Esophagus muscularis mucosa (tissue), 4 donors: ENCODE results near the gene IPO13. TPM values are rescaled to one million over a fixed set of nuclear protein-coding genes. Genes with fewer than 3 reads are reported as not detected.

Experiments
- DNase-seq: peaks from one replicate; pipeline ENCODE4 v3.0.0-alpha.2; 2017; ENCODE audit errors: extremely low spot score
- H3K27ac ChIP-seq, 4 donors: fragments of 200-600 bp; sonication (generic); replicated peaks in 1 of 4; 1 replicate in 3 of 4; 2 replicates in 1 of 4; pipeline ENCODE4 v1.5.1; 2016 to 2019; ENCODE audit warnings: mild to moderate bottlenecking in 1 of 4
- H3K27me3 ChIP-seq, 4 donors: fragments of 200-600 bp; sonication (generic); one replicate each; pipeline versions ENCODE4 v1.5.1 to v1.6.0; 2016 to 2019
- H3K36me3 ChIP-seq, 4 donors: fragments of 200-600 bp; sonication (generic); one replicate each; pipeline ENCODE4 v1.5.1; 2016 to 2019
- H3K4me1 ChIP-seq, 4 donors: fragments of 200-600 bp; sonication (generic); one replicate each; pipeline ENCODE4 v1.5.1; 2016 to 2019
- H3K4me3 ChIP-seq, 4 donors: fragments of 200-600 bp; sonication (generic); 1 replicate in 2 of 4; 2 replicates in 2 of 4; pipeline ENCODE4 v1.5.1; 2016 to 2019; ENCODE audit warnings: mild to moderate bottlenecking in 4 of 4, moderate library complexity in 1 of 4
- H3K9me3 ChIP-seq, 4 donors: fragments of 200-600 bp; sonication (generic); 1 replicate in 3 of 4; 2 replicates in 1 of 4; pipeline ENCODE4 v1.5.1; 2016 to 2019
- EP300 ChIP-seq: sonication (generic); formaldehyde crosslinking; IDR thresholded peaks from one replicate; pipeline ENCODE4 v1.6.1; 2017; ENCODE audit warnings: antibody characterized with exemption
- POLR2A ChIP-seq: fragments of 450-650 bp; IDR thresholded peaks from one replicate; pipeline ENCODE4 v1.6.1; 2017; ENCODE audit warnings: antibody characterized with exemption, moderate library complexity, mild to moderate bottlenecking, low read depth
- POLR2AphosphoS5 ChIP-seq, 2 donors: sonication (generic); formaldehyde crosslinking; IDR thresholded peaks; one replicate each; pipeline ENCODE4 v1.6.1; 2017; ENCODE audit warnings: antibody characterized with exemption in 2 of 2
- WGBS: methylation state at CpG from one replicate; pipeline ENCODE4 v1.1.5; 2018; 5-methylcytosine and 5-hydroxymethylcytosine counted together
- intact Hi-C: fragments of 100-400 bp; cut with DNase I; formaldehyde crosslinking; loops from one replicate; pipeline ENCODE4 v1.15.1; 2023
- total RNA-seq, 4 donors: library from RNA; depleted of rRNA; stranded (reverse); fragments of >200 nt; gene quantifications; one replicate each; pipeline versions ENCODE4 v1.1.0 to v1.2.1, GENCODE V29; 2016
- TF ChIP-seq, protein P1 (sequence below), 3 experiments: fragments of 200-600 bp in 2 of 3; fragments of 450-650 bp in 1 of 3; sonication (generic) in 2 of 3; IDR thresholded peaks; one replicate each; pipeline ENCODE4 v1.5.1; 2017 to 2019; ENCODE audit warnings: antibody characterized with exemption in 3 of 3, mild to moderate bottlenecking in 2 of 3, moderate library complexity in 1 of 3

IPO13 gene
- total RNA-seq, 4 donors from 2014 or later: 24.5 to 39.9 (median 29.1) TPM

DNA sequence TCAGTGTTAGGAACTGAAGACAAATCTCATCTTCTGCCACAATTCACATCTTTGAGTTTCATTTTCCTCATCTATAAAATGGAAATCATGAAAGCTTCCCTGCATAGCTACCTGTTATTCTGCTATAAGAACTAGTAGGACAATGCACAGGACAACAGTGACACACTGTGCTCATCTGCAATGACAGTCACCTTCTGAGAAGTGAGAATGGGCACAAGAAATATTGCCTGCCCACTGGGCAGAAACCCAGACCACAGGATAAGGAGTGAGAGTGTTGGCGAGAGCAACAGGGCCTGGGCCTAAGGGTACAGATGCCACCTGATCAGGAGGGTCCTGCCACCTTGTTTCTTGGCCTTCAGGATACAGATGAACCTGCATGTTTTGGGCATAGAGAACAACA lies 36.4 kb upstream of the IPO13 start:
- Histone ChIP-seq H3K4me3 (no peak overlapping the region), H3K27ac (no peak overlapping the region), H3K9me3 (no peaks in the 10 kb centered on the region), H3K4me1 (peaks cover 0 to 18% (median 13%) of the 10 kb centered on the region in 4 donors), H3K36me3 (peaks cover 0 to 42% (median 10%) of the 10 kb centered on the region in 4 donors), H3K27me3 (no peaks in the 10 kb centered on the region)
- no peak for DNase-seq
- intact Hi-C loops: no loop called here
- 88% methylated on average over 1 of the region's 1 CpG for WGBS
- no peak for TF ChIP-seq EP300
- no peak for TF ChIP-seq POLR2AphosphoS5 (IDR thresholded peaks at IDR 0.05)
- TF ChIP-seq, protein P1, sequence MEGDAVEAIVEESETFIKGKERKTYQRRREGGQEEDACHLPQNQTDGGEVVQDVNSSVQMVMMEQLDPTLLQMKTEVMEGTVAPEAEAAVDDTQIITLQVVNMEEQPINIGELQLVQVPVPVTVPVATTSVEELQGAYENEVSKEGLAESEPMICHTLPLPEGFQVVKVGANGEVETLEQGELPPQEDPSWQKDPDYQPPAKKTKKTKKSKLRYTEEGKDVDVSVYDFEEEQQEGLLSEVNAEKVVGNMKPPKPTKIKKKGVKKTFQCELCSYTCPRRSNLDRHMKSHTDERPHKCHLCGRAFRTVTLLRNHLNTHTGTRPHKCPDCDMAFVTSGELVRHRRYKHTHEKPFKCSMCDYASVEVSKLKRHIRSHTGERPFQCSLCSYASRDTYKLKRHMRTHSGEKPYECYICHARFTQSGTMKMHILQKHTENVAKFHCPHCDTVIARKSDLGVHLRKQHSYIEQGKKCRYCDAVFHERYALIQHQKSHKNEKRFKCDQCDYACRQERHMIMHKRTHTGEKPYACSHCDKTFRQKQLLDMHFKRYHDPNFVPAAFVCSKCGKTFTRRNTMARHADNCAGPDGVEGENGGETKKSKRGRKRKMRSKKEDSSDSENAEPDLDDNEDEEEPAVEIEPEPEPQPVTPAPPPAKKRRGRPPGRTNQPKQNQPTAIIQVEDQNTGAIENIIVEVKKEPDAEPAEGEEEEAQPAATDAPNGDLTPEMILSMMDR (IDR thresholded peaks at IDR 0.05): no peak
- no peak for TF ChIP-seq POLR2A

- Histone ChIP-seq H3K9me3 (no peaks in the 10 kb centered on the region), H3K27me3 (no peaks in the 10 kb centered on the region), H3K4me3 (no peak overlapping the region), H3K4me1 (peaks cover 0 to 18% (median 13%) of the 10 kb centered on the region in 4 donors), H3K27ac (peak overlapping the region; percentile 32 to 73 (median 42)), H3K36me3 (peaks cover 0 to 34% (median 9%) of the 10 kb centered on the region in 4 donors)
- TF ChIP-seq POLR2A: no peak
- TF ChIP-seq, protein P1 (IDR thresholded peaks at IDR 0.05): no peak
- peak; percentile 60 to 64 for TF ChIP-seq POLR2AphosphoS5 (IDR thresholded peaks at IDR 0.05)
- TF ChIP-seq EP300: peak; percentile 75
- WGBS: 59% methylated on average over 2 of the region's 2 CpGs
- DNase-seq: no peak
- intact Hi-C loops: no loop called here
These were observed 34.1 kb upstream of the IPO13 start for GRCh38 chr1:43912607-43913006.

DNA sequence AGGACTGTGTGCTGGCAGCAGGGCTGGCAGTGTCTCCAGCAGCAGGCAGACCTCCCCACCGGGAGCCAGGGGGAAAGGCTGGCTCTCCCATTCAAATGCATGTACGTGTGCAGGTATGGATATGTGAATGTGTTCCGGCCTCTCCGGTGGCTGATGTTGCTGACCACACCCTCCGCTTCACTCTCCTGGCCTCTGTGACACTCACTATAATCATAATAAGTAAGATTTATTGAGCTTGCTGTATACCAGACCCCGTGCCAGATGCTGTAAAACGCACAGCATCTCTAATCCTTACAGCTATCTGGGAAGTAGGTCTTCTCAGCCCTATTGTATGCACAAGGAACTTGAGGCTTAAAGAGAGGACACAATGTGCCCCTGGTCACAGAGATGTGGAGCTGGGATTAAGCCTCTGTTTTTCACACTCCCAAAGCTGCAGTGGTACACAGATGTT lies 33.7 kb upstream of the IPO13 start:
- Histone ChIP-seq H3K27me3 (no peaks in the 10 kb centered on the region), H3K4me1 (peaks cover 0 to 18% (median 13%) of the 10 kb centered on the region in 4 donors), H3K36me3 (peaks cover 0 to 29% (median 4%) of the 10 kb centered on the region in 4 donors), H3K4me3 (no peak overlapping the region), H3K27ac (peak overlapping the region; percentile 32 to 64 (median 42)), H3K9me3 (no peaks in the 10 kb centered on the region)
- intact Hi-C loops: no loop called here
- no peak for DNase-seq
- WGBS: 57% methylated on average over 7 of the region's 7 CpGs
- TF ChIP-seq, protein P1 (IDR thresholded peaks at IDR 0.05): no peak
- no peak for TF ChIP-seq EP300
- no peak for TF ChIP-seq POLR2AphosphoS5 (IDR thresholded peaks at IDR 0.05)
- TF ChIP-seq POLR2A: no peak

GRCh38 chr1:43913666-43914360 lies 32.9 kb upstream of the IPO13 start:
- peaks cover 0 to 23% (median 1%) of the 10 kb centered on the region in 4 donors for H3K36me3 ChIP-seq
- no peak overlapping the region for H3K4me3 ChIP-seq
- peaks cover 0 to 18% (median 13%) of the 10 kb centered on the region in 4 donors for H3K4me1 ChIP-seq
- TF ChIP-seq POLR2A (no peak), POLR2AphosphoS5 (IDR thresholded peaks at IDR 0.05) (no peak), EP300 (no peak)
- TF ChIP-seq, protein P1 (IDR thresholded peaks at IDR 0.05): no peak
- WGBS: 88% methylated on average over 18 of the region's 18 CpGs
- no peaks in the 10 kb centered on the region for H3K27me3 ChIP-seq
- intact Hi-C loops: no loop called here
- no peak for DNase-seq
- H3K9me3 ChIP-seq: no peaks in the 10 kb centered on the region
- peak overlapping the region in 2 of 4 donors; percentile 44 to 64 for H3K27ac ChIP-seq
